Sigmoid colon (tissue), 7 donors: ENCODE results near the gene ADGRL2. TPM values are rescaled to one million over a fixed set of nuclear protein-coding genes. Genes with fewer than 3 reads are reported as not detected.
"Not testable (repeated sequence)": the region's sequence is repeated elsewhere in the genome, so short reads cannot be mapped to it uniquely, and the experiment has no call there.

Experiments
- DNase-seq: peaks from one replicate; pipeline ENCODE4 v3.0.0-alpha.2; 2019
- H3K27ac ChIP-seq, 4 donors: fragments of 200-600 bp; sonication (generic); one replicate each; pipeline ENCODE4 v1.5.1; 2016 to 2019; ENCODE audit warnings: mild to moderate bottlenecking in 1 of 4
- H3K27me3 ChIP-seq, 3 donors: fragments of 200-600 bp; sonication (generic); one replicate each; pipeline ENCODE4 v1.5.1; 2019; ENCODE audit warnings: mild to moderate bottlenecking in 1 of 3
- H3K36me3 ChIP-seq, 4 donors: fragments of 200-600 bp; sonication (generic); one replicate each; pipeline ENCODE4 v1.5.1; 2016 to 2019
- H3K4me1 ChIP-seq, 4 donors: fragments of 200-600 bp; sonication (generic); one replicate each; pipeline ENCODE4 v1.5.1; 2017 to 2019
- H3K4me3 ChIP-seq, 4 donors: fragments of 200-600 bp; sonication (generic); one replicate each; pipeline ENCODE4 v1.5.1; 2017 to 2019; ENCODE audit warnings: mild to moderate bottlenecking in 2 of 4, moderate library complexity in 1 of 4
- H3K9me3 ChIP-seq, 4 donors: fragments of 200-600 bp in 3 of 4; sonication (generic) in 3 of 4; one replicate each; pipeline versions ENCODE4 v1.5.1 to v1.6.1; 2013 to 2019
- CTCF ChIP-seq, 4 experiments: fragments of 450-650 bp in 3 of 4; fragments of 200-600 bp in 1 of 4; IDR thresholded peaks; one replicate each; pipeline ENCODE4 v1.5.1; 2016 to 2019; ENCODE audit warnings: antibody characterized with exemption in 4 of 4, mild to moderate bottlenecking in 3 of 4, moderate library complexity in 2 of 4
- EP300 ChIP-seq, 4 donors: sonication (generic); formaldehyde crosslinking; IDR thresholded peaks; one replicate each; pipeline ENCODE4 v1.6.1; 2017; ENCODE audit warnings: antibody characterized with exemption in 4 of 4
- POLR2A ChIP-seq, 2 donors: fragments of 450-650 bp; IDR thresholded peaks; one replicate each; pipeline ENCODE4 v1.6.1; 2016; ENCODE audit warnings: antibody characterized with exemption in 2 of 2, mild to moderate bottlenecking in 2 of 2, moderate library complexity in 2 of 2
- POLR2AphosphoS5 ChIP-seq, 4 donors: sonication (generic); formaldehyde crosslinking; IDR thresholded peaks; one replicate each; pipeline ENCODE4 v1.6.1; 2017; ENCODE audit warnings: antibody characterized with exemption in 4 of 4
- WGBS, 2 donors: extraction: QIAGEN DNeasy Blood & Tissue Kit; methylation state at CpG; one replicate each; pipeline ENCODE4 v1.1.7; 2013; 5-methylcytosine and 5-hydroxymethylcytosine counted together
- intact Hi-C: fragments of 100-400 bp; cut with DNase I; formaldehyde crosslinking; loops from one replicate; pipeline ENCODE4 v1.15.1; 2023
- polyA plus RNA-seq, 3 donors: library from polyadenylated mRNA; stranded (reverse); fragments of 200-250 nt; gene quantifications; one replicate each; pipeline ENCODE4 v1.2.3, GENCODE V29; 2013
- total RNA-seq, 4 donors: library from RNA; depleted of rRNA; stranded (reverse); fragments of >200 nt; gene quantifications; one replicate each; pipeline ENCODE4 v1.1.0, GENCODE V29; 2016
- donor health status: healthy with polysubstance abuse.
- donor health status: Bipolar disorder and iron deficiency.
- donor health status: healthy.

ADGRL2 gene
- total and polyA plus RNA-seq, 7 donors, result 2.3 to 73.4 (median 49.4) TPM

- Histone ChIP-seq H3K27ac (no peak overlapping the region), H3K4me3 (no peak overlapping the region), H3K9me3 (no peaks in the 10 kb centered on the region), H3K27me3 (no peaks in the 10 kb centered on the region), H3K36me3 (no peaks in the 10 kb centered on the region), H3K4me1 (peaks cover 0 to 52% (median 25%) of the 10 kb centered on the region in 4 donors)
- TF ChIP-seq EP300 (IDR thresholded peaks at IDR 0.05) (no peak), POLR2A (IDR thresholded peaks at IDR 0.05) (no peak), POLR2AphosphoS5 (IDR thresholded peaks at IDR 0.05) (no peak), CTCF (IDR thresholded peaks at IDR 0.05) (no peak)
- no peak for DNase-seq
- intact Hi-C loops, result no loop called here
- 84 to 88% methylated on average over 4 of the region's 4 CpGs for WGBS, 2 donors
These were observed 84.6 kb downstream of the ADGRL2 start for GRCh38 chr1:81885291-81885690.

- H3K4me3 ChIP-seq, intact Hi-C loops, H3K36me3 ChIP-seq, H3K9me3 ChIP-seq, H3K27me3 ChIP-seq, H3K27ac ChIP-seq, DNase-seq: not testable (repeated sequence)
- 18 to 67% methylated on average over 6 of the region's 6 CpGs for WGBS, 2 donors
- peaks cover 0 to 52% (median 24%) of the 10 kb centered on the region in 4 donors for H3K4me1 ChIP-seq
These were observed 85.6 kb downstream of the ADGRL2 start for GRCh38 chr1:81886292-81886691.

- no peak overlapping the region for H3K27ac ChIP-seq
- H3K27me3 ChIP-seq, result no peaks in the 10 kb centered on the region
- WGBS, 2 donors, result 74 to 77% methylated on average over 5 of the region's 5 CpGs
- no peak for TF ChIP-seq EP300 (IDR thresholded peaks at IDR 0.05)
- H3K36me3 ChIP-seq, result no peaks in the 10 kb centered on the region
- H3K4me3 ChIP-seq, result no peak overlapping the region
- H3K4me1 ChIP-seq, result peaks cover 0 to 41% (median 18%) of the 10 kb centered on the region in 4 donors
- intact Hi-C loops, result no loop called here
- no peaks in the 10 kb centered on the region for H3K9me3 ChIP-seq
- no peak for DNase-seq
These were observed 86.8 kb downstream of the ADGRL2 start for GRCh38 chr1:81887421-81888144.

GRCh38 chr1:81889166-81889565 lies 88.4 kb downstream of the ADGRL2 start:
- intact Hi-C loops, result no loop called here
- H3K4me3 ChIP-seq, result no peak overlapping the region
- H3K27ac ChIP-seq, result no peak overlapping the region

GRCh38 chr1:81894867-81895266 lies 94.1 kb downstream of the ADGRL2 start:
- no peak for TF ChIP-seq POLR2AphosphoS5 (IDR thresholded peaks at IDR 0.05)
- no peak for TF ChIP-seq CTCF (IDR thresholded peaks at IDR 0.05)
- no peak for TF ChIP-seq EP300 (IDR thresholded peaks at IDR 0.05)
- Histone ChIP-seq H3K27ac (no peak overlapping the region), H3K4me1 (no peaks in the 10 kb centered on the region), H3K36me3 (no peaks in the 10 kb centered on the region), H3K4me3 (no peak overlapping the region), H3K9me3 (no peaks in the 10 kb centered on the region), H3K27me3 (no peaks in the 10 kb centered on the region)
- intact Hi-C loops, result no loop called here
- WGBS, 2 donors, result 86 to 89% methylated on average over 2 of the region's 2 CpGs
- DNase-seq, result no peak

More at GRCh38 chr1:81889166-81889565, 88.4 kb downstream of the ADGRL2 start:
- no peak for DNase-seq
- 88 to 89% methylated on average over 4 of the region's 4 CpGs for WGBS, 2 donors
- peaks cover 0 to 35% (median 12%) of the 10 kb centered on the region in 4 donors for H3K4me1 ChIP-seq
- H3K36me3 ChIP-seq, result no peaks in the 10 kb centered on the region
- no peak for TF ChIP-seq POLR2A (IDR thresholded peaks at IDR 0.05)
- TF ChIP-seq EP300 (IDR thresholded peaks at IDR 0.05), result no peak
- TF ChIP-seq POLR2AphosphoS5 (IDR thresholded peaks at IDR 0.05), result no peak
- TF ChIP-seq CTCF (IDR thresholded peaks at IDR 0.05), result no peak
- no peaks in the 10 kb centered on the region for H3K27me3 ChIP-seq
- H3K9me3 ChIP-seq, result no peaks in the 10 kb centered on the region
